Liver (tissue), 9 donors: ENCODE data around the gene THBS2. TPM values are rescaled to one million over a fixed set of nuclear protein-coding genes. Genes with fewer than 3 reads are reported as not detected.

ENCODE experiments used
- DNase-seq: peaks from one replicate; pipeline ENCODE4 v3.0.0-alpha.2; 2017; ENCODE audit warnings: low spot score
- H3K27ac ChIP-seq, 2 donors: one replicate each; pipeline ENCODE4 v1.7.0; 2013; ENCODE audit warnings: inconsistent platforms in 2 of 2, low read length in 2 of 2, control low read depth in 1 of 2, low read depth in 1 of 2, mild to moderate bottlenecking in 1 of 2
- H3K27me3 ChIP-seq, 4 donors: one replicate each; pipeline versions ENCODE4 v1.6.1 to v1.7.0; 2013; ENCODE audit warnings: low read length in 3 of 4, inconsistent platforms in 1 of 4, mild to moderate bottlenecking in 1 of 4, moderate library complexity in 1 of 4; ENCODE audit not compliant: control insufficient read depth in 4 of 4, insufficient read depth in 4 of 4
- H3K36me3 ChIP-seq, 4 donors: one replicate each; pipeline versions ENCODE4 v1.6.1 to v1.7.0; 2013; ENCODE audit warnings: low read length in 3 of 4, mild to moderate bottlenecking in 3 of 4, low read depth in 1 of 4, moderate library complexity in 1 of 4; ENCODE audit not compliant: control insufficient read depth in 4 of 4, insufficient read depth in 3 of 4
- H3K4me1 ChIP-seq, 4 donors: one replicate each; pipeline versions ENCODE4 v1.6.1 to v1.7.0; 2013; ENCODE audit warnings: low read length in 3 of 4, mild to moderate bottlenecking in 3 of 4, moderate library complexity in 1 of 4; ENCODE audit not compliant: control insufficient read depth in 4 of 4, insufficient read depth in 4 of 4
- H3K4me3 ChIP-seq, 3 donors: one replicate each; pipeline versions ENCODE4 v1.6.1 to v1.7.0; 2013; ENCODE audit warnings: low read length in 3 of 3, control low read depth in 1 of 3, low read depth in 1 of 3, mild to moderate bottlenecking in 1 of 3
- H3K9ac ChIP-seq, 2 donors: one replicate each; pipeline ENCODE4 v1.7.0; 2013; ENCODE audit warnings: low read length in 2 of 2, mild to moderate bottlenecking in 2 of 2, moderate library complexity in 2 of 2, control low read depth in 1 of 2, low read depth in 1 of 2
- H3K9me3 ChIP-seq, 4 donors: one replicate each; pipeline versions ENCODE4 v1.6.1 to v1.7.0; 2013; ENCODE audit warnings: low read length in 3 of 4; ENCODE audit not compliant: control insufficient read depth in 4 of 4
- ATF3 ChIP-seq: IDR thresholded peaks from 2 replicates; pipeline ENCODE4 v1.6.1; 2016; ENCODE audit warnings: antibody characterized with exemption
- CTCF ChIP-seq: fragments of 150-350 bp; IDR thresholded peaks from 2 replicates; pipeline ENCODE4 v1.5.1; 2017; ENCODE audit warnings: improper control_type of control experiment, low read depth, low read length; ENCODE audit not compliant: missing input control
- EGR1 ChIP-seq, 2 donors: IDR thresholded peaks; 2 replicates each; pipeline ENCODE4 v1.6.1; 2016 to 2018; ENCODE audit warnings: antibody characterized with exemption in 2 of 2, low read depth in 2 of 2
- FOXA2 ChIP-seq: IDR thresholded peaks from 2 replicates; pipeline ENCODE4 v1.6.1; 2016; ENCODE audit warnings: antibody characterized with exemption
- GABPA ChIP-seq, 2 donors: IDR thresholded peaks in 1 of 2; conservative IDR thresholded peaks in 1 of 2; 2 replicates each; pipeline ENCODE4 v1.6.1; 2016; ENCODE audit warnings: antibody characterized with exemption in 2 of 2, mild to moderate bottlenecking in 1 of 2, moderate library complexity in 1 of 2
- HNF4A ChIP-seq, 2 donors: conservative IDR thresholded peaks; 2 replicates each; pipeline ENCODE4 v1.6.1; 2016; ENCODE audit warnings: antibody characterized with exemption in 2 of 2, mild to moderate bottlenecking in 2 of 2
- MAX ChIP-seq: IDR thresholded peaks from 2 replicates; pipeline ENCODE4 v1.6.1; 2016; ENCODE audit warnings: antibody characterized with exemption
- NR2F2 ChIP-seq: IDR thresholded peaks from 2 replicates; pipeline ENCODE4 v1.6.1; 2016; ENCODE audit warnings: antibody characterized with exemption
- RAD21 ChIP-seq, 2 donors: IDR thresholded peaks; 2 replicates each; pipeline ENCODE4 v1.6.1; 2016; ENCODE audit warnings: antibody characterized with exemption in 2 of 2, mild to moderate bottlenecking in 2 of 2
- REST ChIP-seq: IDR thresholded peaks from 2 replicates; pipeline ENCODE4 v1.6.1; 2016; ENCODE audit warnings: antibody characterized with exemption, mild to moderate bottlenecking
- RXRA ChIP-seq, 2 donors: IDR thresholded peaks; 2 replicates each; pipeline ENCODE4 v1.6.1; 2017 to 2018; ENCODE audit warnings: antibody characterized with exemption in 2 of 2, mild to moderate bottlenecking in 1 of 2
- SP1 ChIP-seq: IDR thresholded peaks from 2 replicates; pipeline ENCODE4 v1.6.1; 2018; ENCODE audit warnings: antibody characterized with exemption, mild to moderate bottlenecking
- TAF1 ChIP-seq: conservative IDR thresholded peaks from 2 replicates; pipeline ENCODE4 v1.6.1; 2016; ENCODE audit warnings: antibody characterized with exemption, mild to moderate bottlenecking
- YY1 ChIP-seq: IDR thresholded peaks from 2 replicates; pipeline ENCODE4 v1.6.1; 2016; ENCODE audit warnings: antibody characterized with exemption, mild to moderate bottlenecking
- ZBTB33 ChIP-seq: IDR thresholded peaks from 2 replicates; pipeline ENCODE4 v1.6.1; 2016; ENCODE audit warnings: antibody characterized with exemption
- WGBS: extraction: QIAGEN DNeasy Blood & Tissue Kit; methylation state at CpG from one replicate; pipeline ENCODE4 v1.1.7; 2013; 5-methylcytosine and 5-hydroxymethylcytosine counted together
- polyA plus RNA-seq, 2 donors: library from polyadenylated mRNA; stranded (reverse) in 1 of 2; unstranded in 1 of 2; fragments of 200-250 nt in 1 of 2; fragments of >200 nt in 1 of 2; fragmentation: Nextera tagmentation in 1 of 2; extraction: Ambion mirVana in 1 of 2; gene quantifications; one replicate each; pipeline versions ENCODE4 v1.2.1 to v1.2.3, GENCODE V29; 2013 to 2015
- total RNA-seq, 2 donors: library from RNA; depleted of rRNA; stranded (reverse); fragments of >200 nt; gene quantifications; one replicate each; pipeline ENCODE4 v1.2.3, GENCODE V29; 2014
- donor health status: healthy.
- donor health status: healthy.
- donor health status: healthy.
- donor health status: healthy.
- donor health status: healthy.

THBS2 gene
- total and polyA plus RNA-seq, 4 donors: 0.35 to 7.6 (median 6.2) TPM

- TF ChIP-seq ATF3: no peak
- TF ChIP-seq HNF4A (conservative IDR thresholded peaks at IDR 0.05): no peak
- TF ChIP-seq GABPA (IDR thresholded peaks at IDR 0.05 in 1 of 2, conservative IDR thresholded peaks at IDR 0.05 in 1 of 2): no peak
- TF ChIP-seq YY1: no peak
- no peak for TF ChIP-seq RAD21 (IDR thresholded peaks at IDR 0.05)
Observed at GRCh38 chr6:169204167-169204566, 49.5 kb downstream of the THBS2 start (continued).

GRCh38 chr6:169201985-169202384, 51.7 kb downstream of the THBS2 start:
- DNase-seq: no peak
- Histone ChIP-seq H3K4me1 (no peaks in the 10 kb centered on the region), H3K27me3 (peaks cover 0 to 2% (median 0%) of the 10 kb centered on the region in 4 donors), H3K27ac (no peak overlapping the region), H3K4me3 (no peak overlapping the region), H3K9me3 (peaks cover 0 to 3% (median 0%) of the 10 kb centered on the region in 4 donors), H3K36me3 (no peaks in the 10 kb centered on the region), H3K9ac (no peak overlapping the region)
- whole genome bisulfite sequencing: 83% methylated on average over 12 of the region's 12 CpGs
- TF ChIP-seq ZBTB33: no peak
- no peak for TF ChIP-seq EGR1 (IDR thresholded peaks at IDR 0.05; ENCODE audit: low read depth in 2 of 2)
- TF ChIP-seq TAF1: no peak
- no peak for TF ChIP-seq MAX
- no peak for TF ChIP-seq RAD21 (IDR thresholded peaks at IDR 0.05)
- no peak for TF ChIP-seq SP1
- no peak for TF ChIP-seq REST
- TF ChIP-seq CTCF: no peak
- no peak for TF ChIP-seq NR2F2
- TF ChIP-seq FOXA2: no peak
- TF ChIP-seq ATF3: no peak
- TF ChIP-seq RXRA (IDR thresholded peaks at IDR 0.05): no peak
